DOHH2 (cell line): ENCODE data around the gene DMP1.

Experiments used
- CTCF ChIP-seq: fragments of 200-600 bp; sonication (generic); IDR thresholded peaks from one replicate; pipeline ENCODE4 v1.5.1; 2014; ENCODE audit warnings: antibody characterized with exemption, mild to moderate bottlenecking, low read depth, low read length; ENCODE audit not compliant: poor library complexity, severe bottlenecking
- EZH2phosphoT487 ChIP-seq: fragments of 200-600 bp; sonication (generic); IDR thresholded peaks from 2 replicates; pipeline ENCODE4 v1.6.1; 2017; ENCODE audit warnings: borderline replicate concordance, mild to moderate bottlenecking, antibody characterized with exemption, low read length, moderate library complexity, mixed read lengths

- TF ChIP-seq CTCF (no peak), EZH2phosphoT487 (no peak)
Measured at GRCh38 chr4:87669373-87669772, 19.3 kb downstream of the DMP1 start.
